Hematopoietic multipotent progenitor cell treated with erythropoietin and hydrocortisone succinate and interleukin-3 and kit ligand, for 8 days (in vitro differentiated cells): ENCODE data around the gene MAPRE3.
A peak's percentile ranks its signal among the peaks of the same experiment; 100 is the strongest.

Experiments used
- DNase-seq: peaks from one replicate; pipeline ENCODE4 v3.0.0-alpha.2; 2015

The MAPRE3 gene

DNA sequence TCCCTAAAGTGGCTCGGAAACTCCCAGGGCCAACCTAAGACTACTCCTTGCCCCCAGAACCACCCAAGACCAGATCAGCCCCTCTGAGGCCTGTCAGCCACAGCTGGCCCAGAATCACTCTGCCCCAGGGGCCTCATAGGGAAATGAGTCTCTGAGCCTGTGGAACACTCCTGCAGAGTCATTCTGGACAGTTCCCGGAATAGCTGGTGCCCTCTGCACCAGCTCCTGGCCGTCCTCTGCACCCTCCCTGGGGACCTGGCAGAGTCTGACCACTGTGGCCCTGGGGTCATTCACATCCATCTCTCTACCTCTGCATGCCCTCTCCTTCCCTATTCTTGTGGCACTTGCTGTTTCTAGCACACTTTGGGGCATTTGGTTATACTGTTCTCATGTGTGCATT is 47.7 kb downstream of the MAPRE3 start:
- DNase-seq = no peak

DNA sequence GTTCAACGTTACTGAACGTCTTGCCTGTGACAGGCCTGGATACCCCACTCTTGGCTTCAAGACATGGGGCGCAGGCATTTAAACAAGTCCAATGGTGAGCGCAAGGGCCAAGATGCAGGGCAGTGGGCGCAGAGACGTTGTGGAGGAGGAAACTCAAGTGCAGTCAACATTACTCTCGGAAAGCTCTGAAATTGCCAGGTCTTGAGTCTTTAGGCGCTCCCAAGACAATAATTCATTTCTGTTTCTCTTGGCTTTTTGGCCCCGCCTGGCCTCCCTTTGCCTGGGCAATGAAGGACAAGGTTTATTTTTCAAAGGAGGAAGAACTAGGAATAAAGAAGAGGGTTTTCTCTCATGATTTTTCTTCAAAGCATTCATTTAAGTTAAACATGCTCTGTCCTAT is 49.0 kb downstream of the MAPRE3 start:
- no peak for DNase-seq

DNA sequence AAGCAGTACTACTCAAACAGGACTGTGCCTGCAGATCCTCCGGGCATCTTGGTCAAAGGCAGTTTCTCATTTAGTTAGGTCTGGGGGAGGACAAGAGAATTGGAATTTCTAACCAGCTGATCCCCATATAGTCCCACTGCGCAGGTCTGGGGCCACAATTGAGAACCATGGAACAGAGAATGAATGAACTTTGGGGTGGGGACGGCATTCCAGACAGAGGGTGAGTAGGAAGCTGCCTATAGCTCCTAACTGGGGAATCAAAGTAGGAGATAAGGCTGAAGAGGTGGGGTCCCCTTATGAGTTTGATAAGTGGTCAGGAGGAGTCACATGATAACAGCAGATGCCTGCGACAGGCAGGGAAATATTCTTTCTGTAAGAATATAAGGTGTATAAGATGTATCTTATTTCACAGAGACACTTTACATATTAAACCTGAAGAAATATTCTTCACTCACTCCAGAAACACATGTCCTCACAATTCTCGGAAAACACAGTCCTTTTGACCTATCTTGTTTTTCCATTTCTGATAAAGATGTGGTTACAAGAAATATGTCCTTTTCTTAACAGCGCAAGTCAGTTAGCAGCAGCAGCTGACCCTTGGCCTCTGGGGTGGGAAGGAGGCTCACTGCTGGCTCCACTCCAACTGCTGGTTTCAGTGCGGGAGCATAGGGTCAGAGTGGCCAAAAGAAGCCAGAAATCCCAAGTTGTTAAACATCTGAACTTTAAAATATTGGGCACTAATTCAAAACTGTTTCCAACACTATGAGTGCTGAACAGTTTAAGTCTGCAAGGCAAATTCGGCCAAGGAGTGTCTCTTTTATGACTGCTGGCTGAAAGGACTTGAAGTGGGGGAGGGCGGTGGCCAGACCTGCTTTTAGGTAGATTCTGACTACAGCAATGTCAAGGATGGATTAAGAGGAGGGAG is 49.8 kb downstream of the MAPRE3 start:
- peak; percentile 88 for DNase-seq

DNA sequence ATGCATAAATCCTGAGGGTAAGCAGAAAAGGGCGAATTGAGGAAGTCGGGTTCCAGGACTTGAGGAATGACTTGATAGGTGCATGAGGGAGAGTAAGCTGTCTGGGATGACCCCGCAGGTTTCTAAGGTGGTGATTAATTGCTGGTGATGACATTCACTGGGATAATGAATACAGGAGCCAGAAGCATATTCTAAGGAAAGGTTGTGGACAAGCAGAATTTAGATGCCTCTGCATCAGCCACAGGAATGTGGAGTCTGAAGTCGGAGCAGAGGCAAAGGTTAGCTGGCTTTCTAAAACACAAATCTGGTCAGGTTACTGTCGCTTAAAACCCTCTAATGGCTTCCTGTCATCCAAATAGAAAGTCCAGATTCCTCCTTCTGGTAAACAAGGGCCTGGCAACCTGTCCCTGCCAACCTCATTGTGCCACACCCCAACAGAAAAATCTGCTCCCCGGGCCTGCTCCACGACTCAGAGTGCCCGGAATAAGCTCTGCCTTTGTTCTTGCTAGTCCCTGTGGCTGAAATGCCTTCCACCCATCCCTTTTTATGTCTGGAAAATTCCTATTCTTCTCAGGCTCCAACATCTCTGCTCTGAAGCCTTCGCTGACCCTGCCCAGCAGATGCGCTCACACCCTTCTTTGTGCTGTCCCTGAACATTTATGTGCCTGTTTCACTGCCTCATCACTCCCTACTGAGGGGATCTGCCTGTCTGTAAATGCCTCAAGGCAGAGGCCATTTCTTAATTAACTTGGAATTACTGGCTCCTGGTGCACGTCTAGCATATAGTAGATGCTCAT is 51.0 kb downstream of the MAPRE3 start:
- peak; percentile 20 for DNase-seq

DNA sequence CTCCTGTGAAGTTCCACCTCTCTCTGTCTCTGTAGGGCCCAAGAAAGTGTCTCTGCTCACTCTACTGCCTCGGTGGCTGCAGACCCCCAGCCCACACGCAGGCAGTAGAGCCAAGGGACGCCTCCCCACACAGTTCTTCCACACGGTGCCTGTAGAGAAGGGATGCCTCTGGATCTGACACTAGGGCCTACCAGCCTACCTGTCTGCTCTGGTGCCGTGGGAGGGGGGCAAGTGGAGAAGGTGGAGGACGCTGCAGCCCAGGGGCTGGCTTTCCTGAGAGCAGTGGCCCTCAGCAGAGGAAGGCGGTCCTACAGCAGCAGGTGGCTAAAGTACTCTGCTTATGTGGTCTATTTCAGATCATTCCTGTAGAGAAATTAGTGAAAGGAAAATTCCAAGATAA is 53.3 kb downstream of the MAPRE3 start:
- DNase-seq = no peak

DNA sequence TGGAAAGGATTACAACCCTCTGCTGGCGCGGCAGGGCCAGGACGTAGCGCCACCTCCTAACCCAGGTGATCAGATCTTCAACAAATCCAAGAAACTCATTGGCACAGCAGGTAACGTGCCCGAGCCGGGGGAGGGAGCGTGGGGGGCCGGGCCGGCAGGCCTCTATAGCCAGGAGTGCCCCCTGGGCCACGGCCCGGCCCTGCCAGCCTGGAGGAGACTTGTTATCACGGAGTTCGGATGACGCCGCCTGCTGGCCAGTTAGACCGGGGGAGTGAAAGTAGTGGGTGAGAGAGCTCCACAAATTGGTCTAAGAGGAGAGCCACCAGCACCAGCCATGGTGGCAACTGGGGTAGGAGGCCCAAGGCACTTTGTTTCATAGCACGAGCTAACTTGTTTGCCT is 53.8 kb downstream of the MAPRE3 start:
- DNase-seq = peak; percentile 41

DNA sequence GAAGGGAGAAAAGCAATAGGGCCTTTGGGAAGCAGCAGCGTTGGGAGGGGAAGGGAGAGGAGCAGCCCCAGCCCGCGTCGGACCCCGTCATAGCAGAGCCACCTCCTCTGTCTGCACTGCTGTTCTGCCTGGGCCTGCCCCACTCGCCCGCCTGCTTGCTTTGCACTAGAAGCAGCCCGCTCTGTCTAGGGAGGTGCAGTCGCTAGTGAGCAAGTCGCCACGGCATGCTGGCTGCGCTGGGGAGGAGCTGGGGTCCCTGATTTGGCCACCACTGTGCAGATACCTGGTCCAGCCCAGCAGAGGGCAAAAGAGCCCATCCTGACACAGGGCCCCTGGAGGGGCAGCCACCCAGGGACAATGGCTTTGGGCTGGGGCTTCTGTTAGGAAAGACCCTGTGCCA is 54.4 kb downstream of the MAPRE3 start:
- DNase-seq = no peak

DNA sequence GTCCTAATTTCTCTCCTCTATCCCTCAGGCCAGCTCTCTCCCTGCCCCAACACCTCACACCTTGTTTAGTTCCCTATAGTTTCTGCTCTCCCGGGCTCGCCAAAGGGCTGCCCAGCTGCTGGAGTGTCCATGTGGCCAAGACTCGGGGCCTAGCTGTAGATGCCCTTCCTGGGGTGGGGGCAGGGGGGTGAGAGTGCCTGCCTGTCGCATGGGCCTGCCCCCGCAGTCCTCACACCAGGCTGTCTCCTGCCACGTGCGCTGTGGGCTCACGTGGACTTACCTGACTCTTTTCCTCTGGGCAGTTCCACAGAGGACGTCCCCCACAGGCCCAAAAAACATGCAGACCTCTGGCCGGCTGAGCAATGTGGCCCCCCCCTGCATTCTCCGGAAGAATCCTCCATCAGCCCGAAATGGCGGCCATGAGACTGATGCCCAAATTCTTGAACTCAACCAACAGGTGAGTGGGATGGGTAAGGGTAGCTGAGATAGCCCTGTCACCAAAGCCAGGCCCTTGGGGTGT is 54.9 kb downstream of the MAPRE3 start:
- no peak for DNase-seq

DNA sequence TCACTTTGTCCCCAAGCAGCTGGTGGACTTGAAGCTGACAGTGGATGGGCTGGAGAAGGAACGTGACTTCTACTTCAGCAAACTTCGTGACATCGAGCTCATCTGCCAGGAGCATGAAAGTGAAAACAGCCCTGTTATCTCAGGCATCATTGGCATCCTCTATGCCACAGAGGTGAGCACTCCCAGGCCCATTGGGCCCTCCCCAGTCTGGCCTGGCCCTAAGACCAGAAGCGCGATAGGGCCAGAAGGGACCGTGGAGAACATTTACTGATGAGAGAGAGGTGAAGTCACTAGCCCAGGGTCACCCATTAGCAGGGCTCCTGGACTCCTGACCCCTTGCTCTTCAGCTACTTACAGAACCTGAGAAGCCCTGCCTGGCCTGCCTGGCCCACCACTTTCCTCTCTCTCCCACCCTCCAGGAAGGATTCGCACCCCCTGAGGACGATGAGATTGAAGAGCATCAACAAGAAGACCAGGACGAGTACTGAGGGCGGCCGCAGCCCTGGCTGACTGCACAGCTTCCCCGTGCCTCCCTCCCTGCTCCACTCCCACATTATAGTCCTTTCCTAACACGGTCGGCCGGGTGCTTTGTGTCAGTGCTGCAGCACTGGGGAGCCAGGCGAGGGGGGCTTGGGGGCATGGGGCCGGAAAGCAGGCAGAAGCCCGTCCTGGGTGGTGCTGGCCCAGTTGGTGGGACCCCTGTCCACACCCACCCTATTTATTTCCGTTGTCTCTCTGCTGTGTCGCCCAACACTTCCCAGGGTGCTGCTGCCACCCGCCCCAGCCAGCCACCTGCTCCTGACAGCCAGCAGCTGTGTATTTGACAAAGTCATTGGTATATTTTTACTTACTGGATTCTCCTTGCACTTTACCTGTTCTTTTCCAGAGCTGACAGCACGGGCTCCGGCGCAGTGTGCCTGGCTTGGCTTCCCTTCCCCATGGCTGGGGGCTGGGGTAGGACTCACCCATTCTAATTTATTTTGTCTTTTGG is 55.7 kb downstream of the MAPRE3 start:
- no peak for DNase-seq

DNA sequence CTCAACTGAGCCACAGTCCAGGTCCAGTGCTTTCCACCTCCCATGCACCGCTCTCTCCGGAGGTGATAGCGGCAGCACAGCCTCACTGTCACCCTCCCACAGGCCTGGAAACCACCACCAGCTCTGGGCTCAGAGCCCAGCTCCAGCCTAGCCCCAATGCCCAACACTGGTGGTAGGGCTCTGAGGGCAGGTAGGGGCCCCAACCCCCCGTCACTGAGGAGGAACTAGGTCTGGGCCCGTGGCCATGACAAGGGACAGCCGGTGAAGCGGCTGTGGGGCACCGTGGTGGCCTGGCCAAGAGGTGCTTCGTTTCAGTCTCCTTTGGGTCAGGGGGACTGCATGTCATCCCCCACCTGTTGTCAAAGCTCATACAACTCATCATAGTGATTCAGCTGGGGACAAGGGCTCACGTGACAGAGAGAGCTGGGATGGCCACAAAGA is 56.8 kb downstream of the MAPRE3 start:
- DNase-seq = no peak

DNA sequence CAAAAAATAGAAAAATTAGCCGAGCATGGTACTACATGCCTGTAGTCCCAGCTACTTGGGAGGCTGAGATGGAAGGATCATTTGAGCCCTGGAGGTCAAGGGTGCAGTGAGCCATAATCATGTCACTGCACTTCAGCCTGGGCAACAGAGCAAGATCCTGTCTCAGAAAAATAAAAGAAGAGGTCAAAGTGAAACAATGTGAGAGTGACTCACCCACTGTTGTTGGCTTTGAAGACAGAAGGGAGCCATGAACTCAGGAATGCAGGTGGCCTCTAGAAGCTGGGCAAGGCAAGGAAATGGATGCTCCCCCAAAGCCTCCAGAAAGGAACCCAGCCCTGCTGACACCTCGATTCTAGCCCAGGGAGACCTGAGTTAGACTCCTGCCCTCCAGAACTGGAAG is 58.6 kb downstream of the MAPRE3 start:
- DNase-seq = no peak

DNA sequence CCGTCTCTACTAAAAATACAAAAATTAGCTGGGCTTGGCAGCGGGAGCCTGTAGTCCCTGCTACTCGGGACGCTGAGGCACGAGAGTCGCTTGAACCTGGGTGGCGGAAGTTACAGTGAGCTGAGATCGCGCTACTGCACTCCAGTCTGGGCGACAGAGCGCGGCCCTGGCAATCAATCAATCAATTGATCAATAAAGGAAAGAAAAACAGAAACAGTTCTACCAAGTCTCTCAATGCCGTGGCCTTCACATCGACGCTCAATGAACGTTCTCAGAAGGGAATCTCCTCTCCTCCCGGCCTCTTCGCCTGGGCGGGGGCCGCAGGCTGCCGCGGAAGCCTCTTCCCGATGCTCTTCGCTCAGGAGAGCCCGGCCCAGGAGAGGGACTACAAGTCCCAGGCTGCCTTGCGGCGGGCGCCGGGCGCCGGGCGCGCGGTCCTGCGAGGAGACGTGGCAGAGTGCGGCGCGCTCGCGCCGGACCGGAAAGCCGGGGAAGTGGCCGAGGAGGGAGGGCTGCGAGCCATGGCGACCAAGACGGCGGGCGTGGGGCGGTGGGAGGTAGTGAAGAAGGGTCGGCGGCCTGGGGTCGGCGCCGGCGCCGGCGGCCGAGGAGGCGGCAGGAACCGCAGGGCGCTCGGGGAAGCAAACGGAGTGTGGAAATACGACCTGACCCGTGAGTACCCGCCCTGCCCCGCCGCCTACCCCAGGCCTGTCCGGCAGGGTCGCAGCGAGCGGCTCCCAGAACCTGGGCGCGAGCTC is 62.2 kb downstream of the MAPRE3 start, which contains the start of gene TMEM214:
Gene TMEM214 (plus strand): TSS at position 471 of the 758 bp plus-strand sequence. CDS start 51 bp downstream, at position 522.
- DNase-seq = peak; percentile 89

DNA sequence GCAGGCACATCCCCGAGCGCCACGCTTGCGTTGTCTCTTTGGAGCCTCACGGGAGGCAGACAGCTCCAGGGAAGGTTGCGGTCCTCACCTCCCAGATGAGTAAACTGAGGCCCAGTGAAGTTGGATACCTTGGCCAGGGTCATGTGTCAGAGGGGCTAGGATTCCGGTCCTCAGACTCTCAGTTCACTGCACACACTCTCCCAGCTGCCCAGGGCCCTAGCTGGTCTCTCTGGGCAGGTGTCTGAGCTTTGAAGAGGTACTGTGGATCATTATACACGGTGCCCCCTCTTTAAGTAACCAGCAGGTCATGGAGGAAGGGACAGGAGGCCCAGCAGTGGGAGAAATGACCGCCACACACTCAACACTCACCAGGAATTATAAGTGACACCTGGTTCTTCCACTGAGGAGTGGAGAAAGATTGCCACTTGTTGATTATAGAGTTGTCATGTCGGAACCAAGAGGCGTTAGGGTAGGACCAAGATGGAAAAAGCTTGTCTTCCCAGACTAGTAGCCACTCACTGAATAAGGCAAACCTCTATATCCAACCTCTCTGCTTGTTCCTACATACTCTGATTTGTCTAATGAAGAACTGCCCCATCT is 62.9 kb downstream of the MAPRE3 start:
- no peak for DNase-seq

DNA sequence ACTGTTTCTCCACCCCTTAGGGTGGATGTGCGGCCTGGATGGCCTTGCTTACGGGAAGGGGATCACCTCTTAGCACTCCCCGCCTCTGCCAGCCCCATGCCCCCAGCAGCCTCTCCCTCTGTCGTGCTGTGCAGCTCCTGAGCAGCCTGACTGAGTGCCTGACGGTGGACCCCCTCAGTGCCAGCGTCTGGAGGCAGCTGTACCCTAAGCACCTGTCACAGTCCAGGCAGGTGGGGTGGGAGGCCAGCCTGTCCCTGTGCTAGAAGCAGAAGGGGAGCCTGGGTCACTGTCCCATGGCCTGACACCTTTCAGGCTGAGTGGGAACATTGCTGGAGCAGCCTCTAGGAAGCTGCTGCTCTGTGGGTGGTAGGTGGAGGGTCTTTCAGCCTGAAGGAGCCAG is 67.6 kb downstream of the MAPRE3 start:
- DNase-seq = no peak

DNA sequence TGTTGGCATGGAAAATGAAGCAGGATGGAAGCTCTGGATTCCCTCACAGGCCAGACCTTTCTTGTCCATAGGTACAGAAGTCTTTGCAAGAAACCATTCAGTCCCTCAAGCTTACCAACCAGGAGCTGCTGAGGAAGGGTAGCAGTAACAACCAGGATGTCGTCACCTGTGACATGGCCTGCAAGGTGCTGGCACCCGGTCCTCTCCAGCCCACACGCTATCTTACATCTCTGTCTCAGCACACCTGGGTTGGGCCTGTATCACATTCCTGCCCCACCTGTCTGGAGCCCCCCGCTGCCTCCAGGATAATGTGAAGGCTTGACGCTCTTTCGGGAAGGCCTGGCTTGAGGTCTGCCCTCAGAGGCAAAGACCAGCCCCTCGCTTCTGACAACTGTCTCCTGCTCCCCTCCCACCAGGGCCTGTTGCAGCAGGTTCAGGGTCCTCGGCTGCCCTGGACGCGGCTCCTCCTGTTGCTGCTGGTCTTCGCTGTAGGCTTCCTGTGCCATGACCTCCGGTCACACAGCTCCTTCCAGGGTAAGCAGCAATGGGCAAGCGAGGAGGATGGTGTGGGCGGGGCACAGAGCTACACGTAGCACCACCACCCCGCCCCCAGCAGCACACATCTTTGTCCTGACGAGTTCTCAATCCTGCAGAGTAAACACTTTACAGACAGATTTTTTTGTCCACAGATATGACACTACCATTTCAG is 68.3 kb downstream of the MAPRE3 start:
- no peak for DNase-seq

DNA sequence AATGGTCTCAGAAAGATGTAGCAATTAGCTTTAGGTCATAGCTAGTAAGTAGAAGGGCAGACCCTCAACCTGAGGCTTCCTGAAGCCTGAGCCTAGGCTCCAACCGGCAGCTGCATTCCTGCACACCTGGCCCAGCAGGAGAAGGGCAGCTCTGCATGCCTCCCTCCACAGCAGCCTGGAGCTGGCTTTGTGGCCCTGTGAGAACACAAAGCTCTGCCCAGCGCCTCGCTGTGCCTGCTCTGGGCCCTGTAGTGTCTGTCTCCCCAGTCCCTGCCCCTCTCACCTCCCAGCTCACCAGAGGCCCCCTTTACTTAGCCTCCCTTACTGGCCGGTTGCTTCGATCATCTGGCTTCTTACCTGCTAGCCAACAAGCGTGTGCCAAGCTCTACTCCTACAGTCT is 69.0 kb downstream of the MAPRE3 start:
- DNase-seq = no peak

DNA sequence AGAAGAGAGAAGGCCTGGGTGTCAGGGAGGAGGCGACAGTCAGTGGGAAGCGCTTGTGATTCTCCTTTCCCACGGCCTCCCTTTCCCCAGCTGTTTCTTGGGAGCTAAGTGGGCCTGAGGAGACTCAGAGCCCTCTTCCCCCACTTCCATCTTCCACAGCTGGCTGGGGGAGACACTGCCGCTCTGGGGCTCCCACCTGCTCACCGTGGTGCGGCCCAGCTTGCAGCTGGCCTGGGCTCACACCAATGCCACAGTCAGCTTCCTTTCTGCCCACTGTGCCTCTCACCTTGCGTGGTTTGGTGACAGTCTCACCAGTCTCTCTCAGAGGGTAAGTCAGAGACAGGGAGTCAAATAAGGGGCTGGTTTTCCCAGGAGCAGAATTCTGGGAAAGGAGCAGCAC is 69.4 kb downstream of the MAPRE3 start:
- no peak for DNase-seq

DNA sequence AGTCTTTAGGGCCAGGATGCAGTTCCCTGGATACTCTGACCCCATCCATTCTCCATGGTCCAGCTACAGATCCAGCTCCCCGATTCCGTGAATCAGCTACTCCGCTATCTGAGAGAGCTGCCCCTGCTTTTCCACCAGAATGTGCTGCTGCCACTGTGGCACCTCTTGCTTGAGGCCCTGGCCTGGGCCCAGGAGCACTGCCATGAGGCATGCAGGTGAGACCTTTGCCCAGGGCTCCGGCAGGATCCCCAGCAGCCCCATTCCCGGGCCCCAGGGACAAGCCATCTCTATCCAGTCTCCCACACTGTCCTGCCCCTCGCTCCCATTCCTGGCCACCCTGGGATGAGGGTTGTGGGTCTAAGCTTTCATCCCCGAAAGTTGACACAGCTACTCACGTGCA is 69.8 kb downstream of the MAPRE3 start:
- no peak for DNase-seq

DNA sequence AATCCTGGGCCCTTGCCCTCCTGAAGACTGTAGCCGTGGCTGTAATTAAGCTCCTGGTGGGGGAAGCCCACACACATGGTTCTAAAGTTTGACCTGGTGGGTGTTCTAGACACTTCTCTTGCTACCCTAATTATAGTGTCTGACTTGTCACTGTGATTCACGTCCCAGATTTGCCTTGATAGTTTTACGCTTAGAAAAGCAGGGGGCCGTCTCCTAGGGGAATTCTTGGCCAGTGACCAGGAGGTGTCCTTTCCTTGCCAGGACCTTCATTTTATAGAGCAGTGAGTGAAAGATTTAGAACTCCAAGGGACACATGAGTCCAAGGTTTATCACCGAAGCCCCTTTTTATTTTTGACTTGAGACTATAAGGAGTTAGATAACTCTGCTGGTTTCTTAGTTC is 71.3 kb downstream of the MAPRE3 start:
- DNase-seq = no peak

DNA sequence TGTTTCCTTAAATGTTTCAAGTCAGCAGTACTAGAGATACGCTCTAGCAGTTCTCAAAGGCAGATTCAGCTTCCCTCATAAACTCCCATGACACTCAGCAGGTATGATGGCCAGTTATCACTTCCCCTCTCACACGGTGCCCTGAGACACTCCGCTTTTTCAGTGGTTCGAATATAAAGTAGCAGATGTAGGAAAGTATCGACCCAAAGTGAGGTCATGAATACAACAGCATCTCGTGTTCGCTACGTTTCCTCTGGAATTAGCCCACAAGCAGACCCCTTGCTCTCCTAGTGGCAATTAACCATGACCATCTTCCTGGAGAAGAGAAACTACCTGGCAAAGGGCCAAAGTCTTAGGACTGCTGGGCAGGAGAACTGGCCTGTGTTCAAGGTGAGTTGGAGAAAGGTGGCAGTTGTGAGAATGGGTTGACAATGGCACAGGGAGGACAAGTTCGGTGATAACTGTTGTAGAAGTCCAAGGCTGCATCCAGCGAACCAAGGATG is 71.8 kb downstream of the MAPRE3 start:
- no peak for DNase-seq
